Activated naive CD4-positive, alpha-beta T cell treated with Interleukin-2 at 50 U/mL for 16 hours (primary cell): ENCODE results near the gene AP5B1.

Experiments
- DNase-seq: peaks from one replicate; pipeline ENCODE4 v3.0.0-alpha.2; 2020

The AP5B1 gene, protein sequence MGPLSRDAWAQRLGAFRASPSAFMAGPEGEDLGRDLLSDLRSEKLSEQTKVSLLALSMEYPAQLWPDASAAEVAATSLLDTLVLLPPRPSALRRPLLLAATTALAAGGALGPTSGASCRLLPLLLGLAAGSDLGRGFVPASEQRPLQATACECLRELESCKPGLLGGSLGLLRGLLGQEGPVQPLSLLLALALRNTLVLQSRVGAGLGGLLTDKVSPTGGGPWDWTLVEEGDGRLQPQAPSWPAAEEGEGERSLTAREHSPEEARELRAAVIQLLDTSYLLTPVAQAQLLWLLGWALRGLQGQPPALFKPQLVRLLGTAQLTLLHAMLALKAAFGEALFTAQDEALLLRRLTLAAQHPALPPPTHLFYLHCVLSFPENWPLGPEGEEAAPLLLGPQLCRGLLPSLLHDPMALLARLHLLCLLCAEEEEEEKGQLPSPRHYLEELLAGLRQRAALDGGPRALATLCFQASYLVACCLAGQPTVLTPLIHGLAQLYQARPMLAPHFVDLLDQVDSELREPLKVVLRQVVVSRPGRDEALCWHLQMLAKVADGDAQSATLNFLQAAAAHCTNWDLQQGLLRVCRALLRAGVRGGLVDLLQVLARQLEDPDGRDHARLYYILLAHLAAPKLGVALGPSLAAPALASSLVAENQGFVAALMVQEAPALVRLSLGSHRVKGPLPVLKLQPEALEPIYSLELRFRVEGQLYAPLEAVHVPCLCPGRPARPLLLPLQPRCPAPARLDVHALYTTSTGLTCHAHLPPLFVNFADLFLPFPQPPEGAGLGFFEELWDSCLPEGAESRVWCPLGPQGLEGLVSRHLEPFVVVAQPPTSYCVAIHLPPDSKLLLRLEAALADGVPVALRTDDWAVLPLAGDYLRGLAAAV

GRCh38 chr11:65780770-65781151, at the start of gene AP5B1:
AP5B1 (minus strand) TSS chr11:65780976; CDS start chr11:65780591, 385 bp downstream.
- DNase-seq, result peak; percentile 72

DNA sequence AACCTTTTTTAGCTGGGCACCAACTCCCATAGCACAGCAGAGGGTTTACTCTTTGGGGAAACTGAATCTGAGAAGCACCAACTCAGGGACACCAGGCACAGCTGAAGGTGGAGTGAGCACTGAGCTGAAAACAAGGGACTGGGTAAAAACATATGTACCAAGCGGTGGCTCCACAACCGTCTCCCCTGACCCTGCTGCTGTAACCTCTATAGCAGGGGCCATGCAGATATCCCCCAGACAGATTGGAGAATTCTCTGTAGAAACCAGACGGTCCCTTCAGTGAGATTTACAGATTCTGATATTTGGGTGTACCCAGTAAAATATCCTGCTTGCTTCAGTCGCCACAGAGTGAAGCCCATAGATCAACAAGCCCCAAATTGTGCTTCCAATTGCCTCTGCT, 48.7 kb upstream of the AP5B1 start:
- no peak for DNase-seq

DNA sequence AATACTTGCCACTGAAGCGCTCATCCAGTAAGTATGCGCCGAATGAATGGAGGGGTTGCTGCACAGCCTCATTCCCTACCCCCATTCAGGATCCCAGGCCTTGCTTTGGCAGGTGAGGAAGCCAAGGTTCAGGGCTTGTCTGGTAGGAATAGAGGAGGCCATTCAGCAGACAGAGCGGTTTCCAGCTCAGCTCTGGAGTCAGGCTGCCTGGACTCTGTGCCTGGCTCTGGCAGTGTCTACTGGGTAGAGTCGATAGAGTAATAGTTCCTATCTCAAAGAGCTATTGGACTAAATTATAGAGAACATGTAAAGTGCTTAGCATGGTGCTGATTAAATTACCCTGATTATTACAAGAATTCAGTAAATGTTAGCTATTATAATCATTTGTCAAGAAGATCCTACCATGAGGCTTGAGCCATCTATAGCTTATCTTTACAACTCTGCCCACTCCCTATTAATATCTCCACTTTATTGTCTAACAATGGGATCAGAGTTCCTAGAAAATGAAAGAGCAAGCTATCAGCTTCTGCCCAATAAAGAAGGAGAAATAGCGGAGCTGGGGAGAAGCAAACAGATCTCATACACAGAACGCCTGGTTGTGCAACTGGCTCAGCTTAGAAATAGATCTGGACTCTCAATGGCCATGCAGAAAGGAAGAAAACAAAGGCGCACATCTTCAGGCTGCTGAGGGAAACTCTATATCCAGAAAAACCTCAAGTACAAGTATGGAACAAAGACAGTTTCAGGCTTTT, 46.4 kb upstream of the AP5B1 start:
- no peak for DNase-seq

DNA sequence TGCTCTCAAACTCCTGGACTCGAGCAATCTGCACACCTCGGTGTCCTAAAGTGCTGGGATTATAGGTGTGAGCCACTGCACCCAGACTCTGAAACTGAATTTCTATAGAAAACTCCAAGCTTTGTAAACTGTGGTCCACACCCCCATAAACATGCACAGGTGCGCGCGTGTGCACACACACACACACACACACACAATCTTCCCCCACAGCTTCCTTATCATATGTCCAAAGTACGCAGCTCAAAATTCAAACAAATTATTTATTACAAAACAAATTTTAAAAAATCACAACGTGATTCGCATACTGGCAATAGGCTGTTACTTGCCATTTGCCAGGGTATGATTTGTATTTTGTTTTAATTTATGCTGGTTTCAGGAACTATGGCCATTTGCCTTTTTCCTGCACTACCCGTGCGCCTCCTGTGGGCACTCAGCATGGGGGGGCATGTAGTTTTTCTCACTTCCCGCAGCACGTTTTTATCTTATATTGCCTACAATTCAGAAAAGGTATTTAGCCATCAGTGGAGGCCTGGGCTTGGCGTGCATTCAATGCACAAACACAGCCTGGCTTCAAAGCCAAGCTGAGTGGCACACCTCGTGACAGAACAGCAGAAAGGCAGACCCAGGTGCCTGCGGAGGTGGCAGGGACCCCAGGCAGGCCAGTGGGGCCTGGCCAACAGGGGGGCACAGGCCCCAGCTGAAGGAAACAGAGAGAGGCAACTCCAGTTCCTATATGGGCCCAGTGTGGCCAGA, 42.2 kb upstream of the AP5B1 start:
- DNase-seq, result no peak

GRCh38 chr11:65821107-65821506, 40.3 kb upstream of the AP5B1 start:
- DNase-seq, result no peak

DNA sequence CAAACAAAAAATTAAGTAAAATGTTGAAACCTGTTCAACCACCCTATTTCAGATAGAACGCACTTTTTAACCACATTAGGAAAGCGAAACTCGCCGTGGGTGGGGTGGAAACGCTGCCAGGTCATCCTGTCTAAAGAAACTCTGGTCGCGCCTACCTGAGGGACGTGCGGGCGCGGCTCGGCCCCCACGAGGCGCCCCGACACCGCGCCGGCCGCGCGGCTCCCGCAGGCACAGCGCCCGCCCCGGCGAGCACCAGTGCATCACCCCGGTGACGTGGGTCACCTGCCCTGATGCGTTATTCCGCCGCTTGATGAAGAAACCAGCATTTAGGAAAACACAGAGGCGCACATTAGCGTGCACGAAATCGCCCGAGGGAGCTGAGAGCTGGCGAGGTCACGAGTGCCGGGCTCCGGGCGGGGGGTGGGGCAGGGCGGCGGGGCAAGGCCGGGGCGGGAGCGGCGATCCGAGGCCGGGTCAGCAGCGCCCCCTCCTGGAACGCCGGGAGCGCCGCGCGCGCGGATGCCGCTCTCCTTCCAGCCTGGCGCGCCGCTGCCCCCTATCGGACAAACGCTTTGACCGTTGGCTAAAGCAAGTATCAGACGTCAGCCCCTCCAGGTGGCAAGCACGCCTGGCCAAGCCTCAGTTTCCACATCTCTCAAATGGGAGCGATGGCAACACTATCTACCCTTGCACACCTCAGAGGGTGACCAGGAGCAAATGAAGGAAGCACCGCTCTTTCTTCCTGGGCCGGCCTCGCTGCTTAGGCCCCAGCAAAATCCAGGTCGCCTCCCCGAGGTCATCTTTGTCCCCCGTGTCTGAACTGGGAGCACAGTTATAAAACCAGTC, 37.3 kb upstream of the AP5B1 start:
- DNase-seq, result peak; percentile 93

DNA sequence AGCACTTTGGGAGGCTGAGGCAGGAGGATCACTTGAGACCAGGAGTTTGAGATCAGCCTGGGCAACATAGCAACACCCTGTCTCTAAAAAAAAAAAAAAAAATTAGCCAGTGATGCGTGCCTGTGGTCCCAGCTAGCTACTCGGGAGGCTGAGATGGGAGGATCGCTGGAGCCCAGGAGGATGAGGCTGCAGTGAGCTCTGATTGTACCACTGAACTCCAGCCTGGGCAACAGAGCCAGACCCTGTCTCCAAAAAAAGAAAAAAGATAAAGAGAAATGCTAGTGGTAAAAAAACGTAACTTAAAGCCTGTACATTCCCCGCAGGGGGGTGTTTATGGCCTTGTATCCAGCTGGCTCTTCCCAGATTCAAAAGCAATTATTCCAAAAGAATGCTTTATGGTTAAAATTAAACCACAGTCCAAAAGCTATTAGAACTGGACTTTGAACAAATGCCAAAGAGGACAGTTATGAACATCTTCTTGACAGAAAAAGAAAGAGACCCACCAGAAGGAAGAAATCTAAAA, 36.6 kb upstream of the AP5B1 start:
- DNase-seq, result no peak

DNA sequence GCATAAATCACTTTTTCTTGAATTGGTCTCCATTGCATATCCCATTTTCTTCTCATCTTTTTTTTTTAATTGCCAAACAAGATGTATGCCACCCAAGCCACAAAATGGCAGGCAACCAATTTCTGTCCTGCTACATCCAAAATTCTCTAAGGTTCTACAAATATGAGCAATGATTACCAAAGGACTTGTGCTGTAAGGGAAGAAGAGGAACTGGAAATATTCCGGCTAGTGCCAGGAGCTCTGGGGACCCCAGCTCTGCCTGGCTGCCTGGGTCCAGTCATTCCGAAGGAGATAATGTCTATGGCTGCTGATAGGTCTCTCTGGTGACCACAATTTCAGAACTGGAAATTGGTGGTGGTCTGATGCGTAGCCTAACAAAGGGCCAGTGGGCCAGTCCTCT, 35.9 kb upstream of the AP5B1 start:
- DNase-seq, result no peak

DNA sequence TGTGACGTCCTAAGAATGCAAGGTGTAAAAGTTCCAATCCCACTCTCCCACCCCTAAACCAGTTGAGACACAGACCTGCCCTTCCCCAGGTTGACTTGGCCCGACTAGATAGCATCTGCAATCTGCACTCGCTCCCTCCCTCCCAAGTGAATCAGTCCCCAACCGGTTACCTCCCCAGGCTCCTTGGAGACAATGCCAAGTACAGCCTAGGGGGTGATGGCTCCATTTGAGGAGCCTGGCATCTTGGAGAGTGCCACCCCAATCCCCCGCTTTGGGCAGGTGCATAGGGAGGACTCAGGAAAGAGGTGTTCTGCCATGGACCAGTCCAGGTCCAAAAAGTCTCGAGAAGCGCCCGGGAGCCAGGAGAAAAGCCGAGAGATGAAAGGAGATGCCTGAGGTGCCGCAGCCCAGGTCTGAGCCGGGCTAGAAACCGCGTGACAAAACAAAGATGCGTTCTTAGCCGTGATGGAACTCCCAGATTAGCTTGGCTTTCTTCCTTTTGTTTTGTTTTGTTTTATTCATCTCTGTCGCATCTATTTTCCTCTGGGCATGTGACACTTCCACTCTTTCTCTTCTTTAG, 34.3 kb upstream of the AP5B1 start:
- DNase-seq, result no peak

GRCh38 chr11:65814131-65814985, 33.6 kb upstream of the AP5B1 start:
- no peak for DNase-seq

DNA sequence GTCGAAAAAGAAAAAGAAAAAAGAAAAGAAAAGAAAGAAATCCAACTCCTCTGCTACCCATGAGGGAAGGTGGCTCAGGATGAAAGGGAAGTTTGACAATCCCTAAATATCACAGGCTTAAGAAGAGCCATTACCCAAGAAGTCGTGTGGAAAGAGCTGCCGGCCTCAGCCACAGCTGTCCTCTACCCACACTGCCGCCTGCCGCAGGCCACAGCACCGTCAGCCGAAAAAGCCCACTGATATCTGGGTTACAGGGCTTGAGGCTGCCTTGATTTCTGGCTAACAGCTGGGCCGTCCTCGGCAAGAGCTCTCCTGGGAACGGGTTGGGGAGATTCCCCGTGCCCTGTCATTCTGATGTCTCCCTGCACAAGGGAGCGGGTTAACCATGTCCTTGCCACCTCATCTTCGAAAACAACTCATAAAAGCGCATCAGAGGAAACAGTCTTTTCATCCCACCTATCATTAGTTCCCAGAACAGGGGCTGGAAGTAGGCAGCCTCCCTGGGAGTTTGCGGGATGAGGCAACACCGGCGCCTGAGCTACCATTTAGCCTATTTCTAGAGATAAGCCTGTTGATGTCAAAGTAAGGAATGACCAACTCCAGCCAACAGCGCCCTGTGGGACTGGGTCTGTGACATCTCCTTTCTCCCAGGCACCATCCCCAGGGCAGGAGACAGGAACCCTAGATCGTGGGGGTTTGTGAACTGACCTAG, 31.1 kb upstream of the AP5B1 start:
- DNase-seq, result no peak

- DNase-seq, result no peak
These were observed 29.5 kb upstream of the AP5B1 start for GRCh38 chr11:65810046-65810868.

DNA sequence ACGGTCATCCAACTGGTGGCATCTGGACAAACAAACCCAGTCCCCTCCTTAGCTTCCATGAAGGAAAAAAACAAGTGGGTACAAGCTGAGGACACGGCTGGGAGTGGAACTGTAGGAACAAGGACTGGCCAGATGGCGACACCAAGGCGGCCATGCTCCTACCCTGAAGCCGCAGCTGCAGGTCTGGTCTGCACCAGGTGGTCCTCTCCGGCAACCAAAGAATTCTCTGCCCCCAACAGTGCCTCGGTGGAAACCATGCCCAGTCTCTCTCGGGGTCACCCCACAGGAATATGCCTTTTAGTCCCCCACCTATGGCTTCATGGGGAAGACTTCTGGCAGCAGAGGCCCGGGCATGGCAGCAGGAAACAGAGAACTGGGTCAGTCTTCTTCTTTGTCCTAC, 28.7 kb upstream of the AP5B1 start:
- no peak for DNase-seq

GRCh38 chr11:65808744-65809341, 28.1 kb upstream of the AP5B1 start:
- no peak for DNase-seq

- no peak for DNase-seq
These were observed 26.2 kb upstream of the AP5B1 start for GRCh38 chr11:65806979-65807378.

DNA sequence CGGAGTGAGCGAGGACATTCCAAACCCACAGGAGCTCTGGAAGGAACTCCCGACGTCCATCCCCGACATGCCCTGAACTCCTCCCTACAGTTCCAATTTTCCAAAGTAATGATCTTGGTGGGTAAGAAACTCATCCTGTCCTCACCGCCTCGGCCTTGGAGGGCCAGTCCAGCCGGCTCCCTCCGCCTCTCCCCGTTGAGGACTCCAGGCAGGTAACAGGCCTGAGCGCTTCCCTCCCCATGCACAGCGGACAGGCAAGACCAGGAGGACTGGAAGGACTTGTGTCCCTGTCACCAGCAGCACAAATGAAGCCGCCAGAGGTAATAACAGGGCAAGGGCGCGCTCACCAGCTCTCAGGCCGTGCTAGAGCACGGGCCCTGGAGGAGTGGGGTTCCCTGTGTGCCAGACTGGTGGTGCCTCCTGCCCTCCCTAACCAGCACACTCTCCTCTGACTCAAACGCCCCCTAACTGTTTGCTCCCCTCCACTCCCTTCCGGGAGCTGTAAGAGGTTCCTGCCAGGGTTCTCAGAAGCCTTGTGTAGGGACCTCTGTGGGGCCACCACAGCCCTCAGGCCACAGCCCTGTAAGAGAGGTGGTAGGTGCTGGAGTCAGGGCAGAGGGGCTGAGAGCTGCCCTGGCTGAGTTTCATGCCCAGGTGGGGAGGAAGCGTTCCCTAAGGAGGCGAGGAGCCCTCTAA, 23.2 kb upstream of the AP5B1 start:
- DNase-seq, result no peak

- no peak for DNase-seq
These were observed 22.1 kb upstream of the AP5B1 start for GRCh38 chr11:65802841-65803240.
